Thyroid gland (tissue), 4 donors: ENCODE measurements around the gene MAPK11. TPM values are rescaled to one million over a fixed set of nuclear protein-coding genes. Genes with fewer than 3 reads are reported as not detected.

Experiments used
- DNase-seq, 2 donors: peaks; one replicate each; pipeline ENCODE4 v3.0.0-alpha.2; 2019
- H3K27ac ChIP-seq, 3 donors: fragments of 200-600 bp; sonication (generic); 1 replicate in 2 of 3; 2 replicates in 1 of 3; pipeline ENCODE4 v1.5.1; 2016 to 2019; ENCODE audit warnings: mild to moderate bottlenecking in 1 of 3, moderate library complexity in 1 of 3
- H3K27me3 ChIP-seq: fragments of 200-600 bp; sonication (generic); one replicate; pipeline ENCODE4 v1.5.1; 2019
- H3K36me3 ChIP-seq, 2 donors: fragments of 200-600 bp; sonication (generic); one replicate each; pipeline ENCODE4 v1.5.1; 2016 to 2019
- H3K4me1 ChIP-seq, 2 donors: fragments of 200-600 bp; sonication (generic); one replicate each; pipeline ENCODE4 v1.5.1; 2017 to 2019
- H3K4me3 ChIP-seq, 3 donors: fragments of 200-600 bp; sonication (generic); replicated peaks in 1 of 3; 1 replicate in 2 of 3; 2 replicates in 1 of 3; pipeline ENCODE4 v1.5.1; 2016; ENCODE audit warnings: mild to moderate bottlenecking in 1 of 3
- H3K9me3 ChIP-seq: fragments of 200-600 bp; sonication (generic); one replicate; pipeline ENCODE4 v1.5.1; 2017
- CTCF ChIP-seq, 6 experiments: fragments of 200-600 bp in 3 of 6; fragments of 450-650 bp in 3 of 6; sonication (generic) in 3 of 6; IDR thresholded peaks; one replicate each; pipeline ENCODE4 v1.5.1; 2016 to 2019; ENCODE audit warnings: antibody characterized with exemption in 6 of 6, mild to moderate bottlenecking in 2 of 6, inconsistent platforms in 1 of 6, moderate library complexity in 1 of 6
- POLR2A ChIP-seq, 2 donors: fragments of 450-650 bp; IDR thresholded peaks; one replicate each; pipeline ENCODE4 v1.6.1; 2017; ENCODE audit warnings: antibody characterized with exemption in 2 of 2, mild to moderate bottlenecking in 2 of 2, moderate library complexity in 1 of 2
- WGBS, 2 donors: methylation state at CpG; one replicate each; pipeline ENCODE4 v1.1.5; 2017; 5-methylcytosine and 5-hydroxymethylcytosine counted together
- intact Hi-C: fragments of 100-400 bp; cut with DNase I; formaldehyde crosslinking; loops from one replicate; pipeline ENCODE4 v1.15.1; 2023
- total RNA-seq, 4 donors: library from RNA; depleted of rRNA; stranded (reverse); fragments of >200 nt; gene quantifications; one replicate each; pipeline ENCODE4 v1.2.3, GENCODE V29; 2016

Gene MAPK11
- total RNA-seq, 4 donors from 2014 or later, result 2.8 to 4.7 (median 4.0) TPM

- Histone ChIP-seq H3K4me1 (peaks cover 16 to 31% of the 10 kb centered on the region in 2 donors), H3K27ac (no peak overlapping the region), H3K4me3 (peak overlapping the region in 1 of 3 donors; percentile 84), H3K9me3 (no peaks in the 10 kb centered on the region), H3K36me3 (peaks cover 0 to 4% of the 10 kb centered on the region in 2 donors), H3K27me3 (no peaks in the 10 kb centered on the region)
- no peak for DNase-seq
- intact Hi-C loops, result loop anchor here (5.0 to 10.0 kb wide), 3 partner anchors 77 to 355 kb away; partner anchors contain the start of genes DENND6B, MAPK8IP2 and PPP6R2
- TF ChIP-seq CTCF (IDR thresholded peaks at IDR 0.05), result no peak
- no peak for TF ChIP-seq POLR2A (IDR thresholded peaks at IDR 0.05)
- 81% methylated on average over 11 of the region's 11 CpGs; no CpG with 5 or more reads in 1 of the 2 donors for WGBS, 2 donors
Measured at GRCh38 chr22:50250249-50250554, 20.0 kb downstream of the MAPK11 start.

GRCh38 chr22:50249341-50250248, 20.6 kb downstream of the MAPK11 start:
- intact Hi-C loops, result loop anchor here (5.0 to 10.0 kb wide), 4 partner anchors 78 to 355 kb away; partner anchors contain the start of genes DENND6B, LMF2, MAPK8IP2 and NCAPH2
- Histone ChIP-seq H3K27ac (no peak overlapping the region), H3K4me1 (peaks cover 16 to 31% of the 10 kb centered on the region in 2 donors), H3K27me3 (no peaks in the 10 kb centered on the region), H3K4me3 (no peak overlapping the region), H3K9me3 (no peaks in the 10 kb centered on the region), H3K36me3 (peaks cover 0 to 4% of the 10 kb centered on the region in 2 donors)
- DNase-seq, result no peak
- 84 to 90% methylated on average over 9 to 16 of the region's 32 CpGs for WGBS, 2 donors
- TF ChIP-seq POLR2A (IDR thresholded peaks at IDR 0.05) (no peak), CTCF (IDR thresholded peaks at IDR 0.05) (no peak)

- TF ChIP-seq POLR2A (IDR thresholded peaks at IDR 0.05) (no peak), CTCF (IDR thresholded peaks at IDR 0.05) (no peak)
- intact Hi-C loops, result loop anchor here (10.0 kb wide), 1 partner anchor 256 kb away; the partner anchor contains the start of genes LMF2 and NCAPH2
- DNase-seq, result no peak
- Histone ChIP-seq H3K9me3 (no peaks in the 10 kb centered on the region), H3K36me3 (peaks cover 0 to 4% of the 10 kb centered on the region in 2 donors), H3K4me3 (no peak overlapping the region), H3K4me1 (peaks cover 23 to 34% of the 10 kb centered on the region in 2 donors), H3K27ac (no peak overlapping the region), H3K27me3 (no peaks in the 10 kb centered on the region)
- 90 to 93% methylated on average over 3 to 4 of the region's 29 CpGs for WGBS, 2 donors
Measured at GRCh38 chr22:50248196-50249081, 21.7 kb downstream of the MAPK11 start.

- H3K4me1 ChIP-seq, result peaks cover 29 to 39% of the 10 kb centered on the region in 2 donors
- TF ChIP-seq POLR2A (IDR thresholded peaks at IDR 0.05) (no peak), CTCF (IDR thresholded peaks at IDR 0.05) (no peak)
- no peaks in the 10 kb centered on the region for H3K27me3 ChIP-seq
- no peak overlapping the region for H3K27ac ChIP-seq
- intact Hi-C loops, result loop anchor here (10.0 kb wide), 1 partner anchor 257 kb away; the partner anchor contains the start of genes LMF2 and NCAPH2
- H3K4me3 ChIP-seq, result no peak overlapping the region
- 66 to 74% methylated on average over 9 to 11 of the region's 16 CpGs for WGBS, 2 donors
- DNase-seq, result no peak
- no peaks in the 10 kb centered on the region for H3K9me3 ChIP-seq
- peaks cover 0 to 4% of the 10 kb centered on the region in 2 donors for H3K36me3 ChIP-seq
Measured at GRCh38 chr22:50247748-50248147, 22.4 kb downstream of the MAPK11 start.
